Stimulated activated CD8-positive, alpha-beta memory T cell treated with anti-CD3 and anti-CD28 coated beads, Interleukin-2, amount 100 ng/mL, for 1 hour (primary cell): ENCODE data around the gene ARHGAP15.

ENCODE experiments used
- DNase-seq, 2 donors: peaks; one replicate each; pipeline ENCODE4 v3.0.0-alpha.2; 2020; ENCODE audit warnings: low read depth in 2 of 2

ARHGAP15 gene

DNA sequence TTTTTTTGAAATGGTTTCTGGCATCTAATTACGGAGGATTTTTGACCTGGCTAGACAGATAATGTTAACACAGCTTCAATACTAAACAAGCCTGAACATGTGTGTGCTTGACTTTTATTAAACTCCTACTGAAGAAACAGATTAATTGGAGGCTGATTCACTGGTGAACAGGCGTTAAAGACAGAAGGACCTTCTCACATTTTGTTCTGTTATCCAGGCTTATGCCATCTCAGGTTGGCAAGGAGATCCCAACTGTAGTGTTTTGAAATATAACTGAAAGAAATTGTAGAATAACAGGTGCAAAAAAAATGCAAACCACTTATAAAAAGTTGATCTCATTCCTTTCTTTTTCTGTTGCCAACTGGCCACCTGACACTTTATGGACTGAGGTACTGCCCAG lies 269.6 kb downstream of the ARHGAP15 start:
- DNase-seq: no peak

GRCh38 chr2:143399631-143400069 lies 270.4 kb downstream of the ARHGAP15 start:
- no peak for DNase-seq

- no peak for DNase-seq
These were observed 272.6 kb downstream of the ARHGAP15 start for GRCh38 chr2:143401861-143402260.

GRCh38 chr2:143402451-143402850 lies 273.2 kb downstream of the ARHGAP15 start:
- DNase-seq: no peak

GRCh38 chr2:143410082-143410897 lies 281.1 kb downstream of the ARHGAP15 start:
- DNase-seq: no peak

- no peak for DNase-seq
These were observed 286.4 kb downstream of the ARHGAP15 start for GRCh38 chr2:143415571-143415970.

- DNase-seq: no peak
These were observed 288.2 kb downstream of the ARHGAP15 start for GRCh38 chr2:143417428-143417827.

- no peak for DNase-seq
These were observed 291.1 kb downstream of the ARHGAP15 start for GRCh38 chr2:143420313-143420712.

- DNase-seq: no peak
These were observed 293.5 kb downstream of the ARHGAP15 start for GRCh38 chr2:143422681-143423080.

GRCh38 chr2:143425896-143426295 lies 296.7 kb downstream of the ARHGAP15 start:
- DNase-seq: no peak

DNA sequence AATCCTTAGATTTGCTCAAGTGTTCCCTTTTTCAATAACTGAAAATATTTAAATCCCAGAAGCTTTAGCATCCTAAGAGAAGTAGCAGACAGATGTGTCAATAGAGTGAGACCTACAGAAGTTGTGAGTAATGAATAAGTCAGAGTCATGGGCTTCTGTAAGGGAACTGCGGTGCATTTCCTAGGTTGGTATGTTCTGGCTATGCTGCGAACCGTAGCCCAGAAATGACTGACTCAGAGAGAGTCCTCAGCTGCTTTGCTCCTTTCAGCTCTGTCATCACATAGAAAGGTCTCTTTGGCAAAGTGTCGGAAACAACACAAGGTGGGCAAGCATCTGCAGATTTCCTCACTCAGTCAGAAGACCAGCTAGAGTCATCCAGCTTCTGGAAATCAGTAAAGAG lies 297.1 kb downstream of the ARHGAP15 start:
- DNase-seq: no peak

DNA sequence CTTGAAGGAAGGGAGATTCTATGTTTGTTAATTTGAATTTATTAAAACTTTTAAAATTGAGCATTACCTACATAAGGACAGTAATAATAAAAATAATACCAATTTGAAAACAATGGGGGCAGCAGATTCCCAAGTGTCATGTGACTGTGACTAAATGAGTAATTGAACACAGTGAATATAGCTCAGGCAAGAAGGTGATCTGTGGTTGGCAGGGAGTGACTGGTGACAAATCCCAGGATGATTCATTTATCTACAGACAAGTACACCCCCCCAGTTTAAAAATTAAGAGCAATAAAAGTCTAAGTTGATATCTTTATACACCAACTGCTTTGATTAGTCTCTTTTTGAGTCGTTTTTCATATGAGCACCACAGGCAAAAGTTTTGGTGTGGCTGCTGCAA lies 299.5 kb downstream of the ARHGAP15 start:
- DNase-seq: no peak

DNA sequence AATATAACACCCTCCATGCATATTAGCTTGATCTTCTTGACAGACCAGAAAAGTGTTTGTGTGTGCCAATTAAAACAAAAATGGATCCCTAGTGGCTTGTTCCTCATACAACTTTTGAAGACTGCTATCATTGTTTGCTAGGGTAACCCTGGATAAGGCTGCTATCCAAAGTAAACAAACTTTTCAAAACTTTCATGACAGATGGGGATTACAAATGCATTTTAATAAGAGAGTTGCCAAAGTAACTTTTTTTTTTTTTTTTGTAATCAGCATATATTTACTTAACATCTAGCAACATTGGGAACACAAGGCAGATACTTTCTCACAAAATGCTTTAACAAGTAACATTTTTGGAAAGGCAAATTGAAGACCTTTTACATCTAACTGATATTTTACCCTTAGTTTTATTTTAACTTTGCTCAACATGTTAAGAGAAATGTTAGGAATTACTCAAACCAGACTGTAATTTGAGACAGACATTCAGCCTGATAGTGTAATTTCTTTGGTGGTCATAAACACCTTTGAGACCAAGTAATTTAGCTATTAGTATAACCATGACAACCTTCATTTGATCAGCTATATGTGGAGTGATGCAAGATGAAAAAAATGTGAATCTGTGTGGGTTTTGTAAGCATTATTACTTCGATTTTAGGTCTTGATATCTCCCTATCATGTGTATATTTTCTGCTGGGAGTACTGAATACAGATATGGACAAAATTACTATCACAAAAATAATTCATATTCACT lies 300.9 kb downstream of the ARHGAP15 start:
- DNase-seq: no peak

- DNase-seq: no peak
These were observed 302.1 kb downstream of the ARHGAP15 start for GRCh38 chr2:143431316-143431715.

- DNase-seq: no peak
These were observed 304.0 kb downstream of the ARHGAP15 start for GRCh38 chr2:143433251-143433650.

DNA sequence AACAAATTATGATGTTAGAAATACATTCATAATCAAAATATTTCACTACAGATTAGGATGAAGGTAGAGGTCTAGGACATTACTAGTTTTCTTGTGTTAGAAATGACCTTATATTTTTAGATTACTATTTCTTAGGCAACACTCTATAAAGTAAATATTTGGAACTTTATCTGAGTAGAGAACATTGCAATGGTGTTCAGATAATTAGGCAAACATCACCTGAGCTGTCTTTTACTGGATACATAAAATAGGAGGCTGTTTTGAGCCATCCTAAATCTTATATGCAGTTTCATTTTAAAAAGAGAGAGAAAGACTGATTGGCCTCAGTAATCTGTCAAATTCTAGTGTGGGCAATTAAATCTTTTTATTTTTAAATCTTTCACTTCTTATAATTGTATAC lies 304.6 kb downstream of the ARHGAP15 start:
- DNase-seq: no peak

DNA sequence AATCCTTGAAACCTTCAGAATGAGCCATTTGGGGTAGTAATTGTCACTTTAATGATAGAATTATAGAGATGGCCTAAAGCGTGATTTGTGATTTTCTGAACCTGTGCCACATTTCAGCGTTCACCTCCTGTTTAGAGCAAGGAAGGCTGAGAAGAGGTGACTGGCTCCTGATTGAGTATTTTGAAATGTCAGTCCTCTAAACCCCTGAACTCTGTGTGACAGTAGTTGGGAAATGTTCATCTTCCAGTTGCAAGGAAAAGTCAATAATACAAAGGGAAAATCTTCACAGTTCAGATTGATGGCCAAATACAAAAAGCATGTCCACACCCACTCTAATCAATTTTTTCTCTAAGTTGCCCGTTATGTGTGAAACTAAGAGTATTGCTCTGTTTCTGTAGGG lies 305.2 kb downstream of the ARHGAP15 start:
- no peak for DNase-seq

DNA sequence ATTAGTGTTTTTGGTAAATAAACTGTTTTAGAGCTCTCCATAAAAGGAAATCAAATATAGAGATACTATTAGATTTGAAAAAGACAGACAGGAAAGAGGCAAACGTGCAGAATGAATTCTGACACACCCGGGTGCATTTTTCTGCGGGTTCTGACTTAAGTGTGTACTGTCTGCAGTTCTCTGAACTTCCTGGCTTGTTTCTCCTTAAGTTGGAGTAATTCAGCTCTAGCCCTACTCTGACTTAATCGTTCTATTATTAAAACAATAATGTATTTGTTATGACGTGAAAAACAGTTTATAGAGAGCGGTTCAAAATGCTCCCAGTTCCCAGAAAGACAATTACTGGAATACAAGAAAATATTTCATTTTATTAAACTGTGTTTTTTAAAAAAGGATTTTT lies 305.9 kb downstream of the ARHGAP15 start:
- DNase-seq: no peak

- no peak for DNase-seq
These were observed 307.7 kb downstream of the ARHGAP15 start for GRCh38 chr2:143436951-143437350.

GRCh38 chr2:143440411-143441012 lies 311.3 kb downstream of the ARHGAP15 start:
- no peak for DNase-seq

DNA sequence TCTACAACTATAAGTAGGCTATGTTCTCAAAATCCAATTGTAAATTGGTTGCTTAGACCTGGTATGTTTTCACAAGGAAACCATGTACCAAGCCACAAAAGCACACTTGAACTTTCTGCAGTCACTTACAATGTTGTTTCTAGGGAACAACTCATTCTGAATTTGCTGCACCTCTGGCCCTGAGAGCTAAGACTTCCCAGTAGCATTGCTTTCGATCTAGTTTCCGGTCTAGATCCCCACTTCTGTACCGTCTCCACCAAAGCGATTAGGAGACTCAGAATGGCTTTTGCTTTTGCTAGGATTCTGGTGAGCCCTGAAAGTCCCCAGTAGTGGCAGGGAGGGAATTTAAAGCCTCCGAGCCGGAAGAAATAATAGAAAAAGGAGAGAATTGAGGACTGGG lies 313.0 kb downstream of the ARHGAP15 start:
- DNase-seq: no peak

GRCh38 chr2:143451642-143452281 lies 322.5 kb downstream of the ARHGAP15 start:
- DNase-seq: no peak
